Naive B cell (primary cell): ENCODE measurements around the gene DLGAP5. TPM values are rescaled to one million over a fixed set of nuclear protein-coding genes. Genes with fewer than 3 reads are reported as not detected.

Experiments
- ATAC-seq, 2 donors: fragments of 150-1000 bp; cut with Tn5 transposase; 2 replicates each; pipeline ENCODE4 v1.10.0; 2021; ENCODE audit warnings: low read depth in 2 of 2, mild to moderate bottlenecking in 2 of 2, moderate library complexity in 2 of 2
- DNase-seq: peaks from one replicate; pipeline ENCODE4 v3.0.0; 2022
- H3K27ac Mint-ChIP-seq, 6 donors: one replicate each; pipeline ENCODE4 v1.8.0; 2020 to 2022; ENCODE audit warnings: mild to moderate bottlenecking in 6 of 6, mixed read lengths in 6 of 6, moderate library complexity in 5 of 6, inconsistent platforms in 2 of 6
- H3K27me3 Mint-ChIP-seq, 3 donors: one replicate each; pipeline ENCODE4 v1.8.0; 2021 to 2022; ENCODE audit warnings: mixed read lengths in 3 of 3, mild to moderate bottlenecking in 1 of 3
- H3K36me3 Mint-ChIP-seq, 2 donors: one replicate each; pipeline ENCODE4 v1.8.0; 2020 to 2022; ENCODE audit warnings: mixed read lengths in 2 of 2, inconsistent platforms in 1 of 2, mild to moderate bottlenecking in 1 of 2
- H3K4me1 Mint-ChIP-seq, 3 donors: one replicate each; pipeline ENCODE4 v1.8.0; 2020 to 2022; ENCODE audit warnings: mixed read lengths in 3 of 3, inconsistent platforms in 1 of 3, mild to moderate bottlenecking in 1 of 3, moderate library complexity in 1 of 3
- H3K4me3 Mint-ChIP-seq, 8 donors: one replicate each; pipeline ENCODE4 v1.8.0; 2020 to 2022; ENCODE audit warnings: mild to moderate bottlenecking in 8 of 8, mixed read lengths in 8 of 8, moderate library complexity in 8 of 8, inconsistent platforms in 2 of 8
- H3K9me3 Mint-ChIP-seq, 7 donors: one replicate each; pipeline ENCODE4 v1.8.0; 2020 to 2022; ENCODE audit warnings: mixed read lengths in 7 of 7, mild to moderate bottlenecking in 5 of 7, inconsistent platforms in 2 of 7, moderate library complexity in 1 of 7
- polyA plus RNA-seq, 6 donors: library from polyadenylated mRNA; unstranded; fragments of 300-500 nt; fragmentation: Illumina TruSeq; gene quantifications; one replicate each; pipeline ENCODE4 v1.2.3, GENCODE V29; 2021; ENCODE audit warnings: low read depth in 6 of 6

Gene DLGAP5
- polyA plus RNA-seq = under 1 TPM in 1 of 6 donors, not detected in 5; 0.13 TPM

- H3K36me3 Mint-ChIP-seq = no peaks in the 10 kb centered on the region
- no peaks in the 10 kb centered on the region for H3K27me3 Mint-ChIP-seq
- peak within 1 kb of the TSS; percentile 80 to 97 (median 90) for H3K4me3 Mint-ChIP-seq
- peak within 1 kb of the TSS; percentile 8 to 88 (median 55) for H3K27ac Mint-ChIP-seq
- H3K4me1 Mint-ChIP-seq = peaks cover 9 to 17% (median 14%) of the 10 kb centered on the region in 3 donors
- peak; percentile 89 for DNase-seq
- peak; percentile 98 to 99 for ATAC-seq
- H3K9me3 Mint-ChIP-seq = no peaks in the 10 kb centered on the region
Observed at GRCh38 chr14:55191203-55192053, at the start of gene DLGAP5. Gene DLGAP5, minus strand, starts transcription at chr14:55191585. Its CDS starts 2,406 bp downstream, at chr14:55189179.

DNA sequence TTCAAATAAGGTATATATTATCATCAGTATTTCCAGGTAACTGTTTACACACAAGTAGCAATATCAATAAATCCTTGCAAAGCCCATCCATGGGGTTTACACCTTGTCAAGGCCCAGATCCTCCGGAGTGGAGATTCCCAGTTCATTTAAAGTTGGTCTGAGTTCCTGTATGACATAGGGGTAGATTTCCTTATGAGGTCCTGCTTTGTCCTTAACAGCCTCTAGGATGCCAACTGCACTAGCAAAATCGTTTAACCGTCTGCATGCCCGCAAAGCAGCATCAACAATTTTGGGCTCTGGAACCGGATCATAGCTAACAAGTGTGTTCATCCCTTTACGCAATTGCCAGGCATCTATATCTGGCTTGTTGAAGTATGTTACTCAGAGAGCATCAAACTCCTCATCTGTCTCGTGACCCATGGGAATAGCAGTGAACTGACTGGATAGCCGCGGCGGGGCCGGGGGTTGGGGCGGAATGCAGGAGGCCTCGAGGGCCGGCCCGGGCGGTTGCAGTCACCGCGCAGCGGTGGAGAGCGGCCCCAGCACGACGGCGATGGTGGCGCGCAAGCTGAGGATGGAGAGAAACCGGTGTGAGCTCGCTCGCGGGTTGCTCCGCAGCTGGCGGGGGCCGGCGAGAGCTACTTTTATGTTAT, 49.3 kb upstream of the DLGAP5 start:
- no peaks in the 10 kb centered on the region for H3K9me3 Mint-ChIP-seq
- no peaks in the 10 kb centered on the region for H3K36me3 Mint-ChIP-seq
- no peak overlapping the region for H3K27ac Mint-ChIP-seq
- no peak for DNase-seq
- peaks cover 8 to 18% (median 14%) of the 10 kb centered on the region in 3 donors for H3K27me3 Mint-ChIP-seq
- no peak overlapping the region for H3K4me3 Mint-ChIP-seq
- ATAC-seq = no peak
- peaks cover 0 to 4% (median 0%) of the 10 kb centered on the region in 3 donors for H3K4me1 Mint-ChIP-seq

DNA sequence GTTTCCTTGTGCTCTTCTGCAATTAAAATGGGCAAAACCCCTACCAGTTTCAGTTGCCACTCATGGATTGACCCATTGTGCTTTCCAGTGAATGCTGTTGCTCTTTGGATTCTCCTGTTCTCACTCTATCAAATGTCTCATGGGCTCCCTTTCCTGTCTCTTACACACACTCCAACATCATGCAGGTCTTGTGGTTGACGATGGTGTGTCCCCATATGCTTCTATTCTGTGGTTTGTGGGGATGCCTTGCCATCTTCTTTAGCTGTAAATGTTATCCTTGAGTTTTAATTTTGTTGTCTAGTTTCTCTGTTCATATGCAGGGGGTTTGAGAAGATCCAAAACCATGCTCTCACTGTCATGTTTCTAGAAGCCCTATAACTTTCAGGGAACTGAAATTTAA, 47.9 kb upstream of the DLGAP5 start:
- Mint-ChIP-seq H3K36me3 (no peaks in the 10 kb centered on the region), H3K27ac (no peak overlapping the region), H3K9me3 (peaks cover 0 to 6% (median 1%) of the 10 kb centered on the region in 7 donors), H3K4me3 (no peak overlapping the region), H3K27me3 (peaks cover 8 to 15% (median 10%) of the 10 kb centered on the region in 3 donors), H3K4me1 (peaks cover 0 to 11% (median 6%) of the 10 kb centered on the region in 3 donors)
- ATAC-seq (no peak), DNase-seq (no peak)

- Mint-ChIP-seq H3K27me3 (peaks cover 8 to 15% (median 10%) of the 10 kb centered on the region in 3 donors), H3K27ac (peak overlapping the region in 1 of 6 donors; percentile 52), H3K9me3 (peaks cover 0 to 6% (median 1%) of the 10 kb centered on the region in 7 donors), H3K36me3 (no peaks in the 10 kb centered on the region), H3K4me3 (no peak overlapping the region), H3K4me1 (peaks cover 0 to 11% (median 6%) of the 10 kb centered on the region in 3 donors)
- ATAC-seq (peak; percentile 34 to 64), DNase-seq (peak; percentile 26)
Observed at GRCh38 chr14:55238019-55238680, 46.8 kb upstream of the DLGAP5 start.

GRCh38 chr14:55233591-55233990, 42.2 kb upstream of the DLGAP5 start:
- Mint-ChIP-seq H3K4me3 (no peak overlapping the region), H3K9me3 (peaks cover 0 to 6% (median 1%) of the 10 kb centered on the region in 7 donors), H3K27ac (no peak overlapping the region), H3K27me3 (peaks cover 0 to 9% (median 9%) of the 10 kb centered on the region in 3 donors), H3K36me3 (no peaks in the 10 kb centered on the region), H3K4me1 (peaks cover 0 to 11% (median 6%) of the 10 kb centered on the region in 3 donors)
- ATAC-seq = no peak
- no peak for DNase-seq

- DNase-seq = no peak
- H3K27me3 Mint-ChIP-seq = peaks cover 0 to 17% (median 9%) of the 10 kb centered on the region in 3 donors
Observed at GRCh38 chr14:55228261-55228660, 36.9 kb upstream of the DLGAP5 start.

GRCh38 chr14:55223364-55223763, 32.0 kb upstream of the DLGAP5 start:
- DNase-seq = no peak
- Mint-ChIP-seq H3K9me3 (peaks cover 0 to 29% (median 21%) of the 10 kb centered on the region in 7 donors), H3K36me3 (peaks cover 9 to 20% of the 10 kb centered on the region in 2 donors), H3K27ac (no peak overlapping the region), H3K4me1 (no peaks in the 10 kb centered on the region), H3K27me3 (peaks cover 3 to 8% (median 6%) of the 10 kb centered on the region in 3 donors), H3K4me3 (no peak overlapping the region)
- no peak for ATAC-seq

More at GRCh38 chr14:55228261-55228660, 36.9 kb upstream of the DLGAP5 start:
- Mint-ChIP-seq H3K9me3 (peaks cover 0 to 31% (median 21%) of the 10 kb centered on the region in 7 donors), H3K27ac (no peak overlapping the region), H3K36me3 (peaks cover 9 to 20% of the 10 kb centered on the region in 2 donors), H3K4me3 (no peak overlapping the region), H3K4me1 (no peaks in the 10 kb centered on the region)
- no peak for ATAC-seq

DNA sequence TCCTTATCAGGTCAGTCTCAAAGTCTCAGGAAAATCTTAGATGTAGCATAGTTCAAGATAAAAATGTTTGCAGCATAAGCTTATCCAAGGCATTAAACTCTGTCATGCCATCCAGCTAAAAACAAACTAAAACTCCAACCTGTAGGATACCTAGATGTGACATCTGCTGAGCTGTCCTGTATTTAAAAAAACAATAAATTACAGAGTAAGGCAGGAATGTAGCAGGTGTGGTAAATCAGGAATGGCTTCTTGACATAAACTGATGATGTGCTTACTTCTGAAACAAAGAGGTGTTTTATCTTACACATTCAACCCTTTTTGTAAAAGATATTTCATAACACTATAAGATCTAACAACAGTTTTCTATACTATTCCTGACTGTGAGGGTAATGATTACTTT, 30.6 kb upstream of the DLGAP5 start:
- ATAC-seq (no peak), DNase-seq (no peak)
- peaks cover 9 to 16% of the 10 kb centered on the region in 2 donors for H3K36me3 Mint-ChIP-seq
- no peak overlapping the region for H3K27ac Mint-ChIP-seq
- peaks cover 3 to 6% (median 3%) of the 10 kb centered on the region in 3 donors for H3K27me3 Mint-ChIP-seq
- H3K4me1 Mint-ChIP-seq = no peaks in the 10 kb centered on the region
- peaks cover 0 to 15% (median 11%) of the 10 kb centered on the region in 7 donors for H3K9me3 Mint-ChIP-seq
- no peak overlapping the region for H3K4me3 Mint-ChIP-seq

GRCh38 chr14:55221186-55221585, 29.8 kb upstream of the DLGAP5 start:
- Mint-ChIP-seq H3K27ac (no peak overlapping the region), H3K4me3 (no peak overlapping the region), H3K27me3 (peaks cover 0 to 6% (median 3%) of the 10 kb centered on the region in 3 donors)

GRCh38 chr14:55220230-55220629, 28.8 kb upstream of the DLGAP5 start:
- H3K27me3 Mint-ChIP-seq = peaks cover 0 to 6% (median 3%) of the 10 kb centered on the region in 3 donors
- no peaks in the 10 kb centered on the region for H3K9me3 Mint-ChIP-seq
- no peak overlapping the region for H3K27ac Mint-ChIP-seq
- ATAC-seq = no peak
- DNase-seq = no peak
- H3K4me1 Mint-ChIP-seq = no peaks in the 10 kb centered on the region
- no peaks in the 10 kb centered on the region for H3K36me3 Mint-ChIP-seq
- no peak overlapping the region for H3K4me3 Mint-ChIP-seq

More at GRCh38 chr14:55221186-55221585, 29.8 kb upstream of the DLGAP5 start:
- DNase-seq (no peak), ATAC-seq (no peak)
- no peaks in the 10 kb centered on the region for H3K4me1 Mint-ChIP-seq
- peaks cover 0 to 7% (median 3%) of the 10 kb centered on the region in 7 donors for H3K9me3 Mint-ChIP-seq
- H3K36me3 Mint-ChIP-seq = peaks cover 2 to 9% of the 10 kb centered on the region in 2 donors

GRCh38 chr14:55212634-55213033, 21.2 kb upstream of the DLGAP5 start:
- DNase-seq (no peak), ATAC-seq (no peak)
- H3K9me3 Mint-ChIP-seq = no peaks in the 10 kb centered on the region
- H3K36me3 Mint-ChIP-seq = no peaks in the 10 kb centered on the region
- no peak overlapping the region for H3K4me3 Mint-ChIP-seq
- peaks cover 3 to 6% (median 4%) of the 10 kb centered on the region in 3 donors for H3K4me1 Mint-ChIP-seq
- no peaks in the 10 kb centered on the region for H3K27me3 Mint-ChIP-seq
- H3K27ac Mint-ChIP-seq = no peak overlapping the region

DNA sequence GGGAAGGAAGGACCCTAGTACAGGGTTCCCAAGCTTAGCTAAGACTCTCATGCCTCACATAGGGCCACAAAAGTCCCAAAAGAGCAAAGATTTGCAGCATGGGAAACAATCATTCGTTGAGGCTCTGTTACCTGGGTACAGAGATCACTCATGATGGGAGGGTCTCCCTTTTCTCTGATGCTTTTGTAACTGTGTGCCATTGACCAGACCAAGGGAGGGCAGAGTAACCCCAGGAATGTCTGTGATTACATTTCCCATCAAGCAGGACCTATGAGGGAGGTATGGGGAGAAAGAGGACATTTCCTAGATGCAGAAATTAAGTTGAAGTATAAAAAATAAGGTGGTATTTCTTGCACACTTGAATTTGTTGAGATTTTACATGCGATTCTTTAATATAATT, 16.4 kb upstream of the DLGAP5 start:
- Mint-ChIP-seq H3K9me3 (no peaks in the 10 kb centered on the region), H3K27ac (no peak overlapping the region), H3K4me3 (no peak overlapping the region), H3K36me3 (no peaks in the 10 kb centered on the region), H3K4me1 (peaks cover 0 to under 1% (median 0%) of the 10 kb centered on the region in 3 donors), H3K27me3 (no peaks in the 10 kb centered on the region)
- DNase-seq (no peak), ATAC-seq (no peak)

DNA sequence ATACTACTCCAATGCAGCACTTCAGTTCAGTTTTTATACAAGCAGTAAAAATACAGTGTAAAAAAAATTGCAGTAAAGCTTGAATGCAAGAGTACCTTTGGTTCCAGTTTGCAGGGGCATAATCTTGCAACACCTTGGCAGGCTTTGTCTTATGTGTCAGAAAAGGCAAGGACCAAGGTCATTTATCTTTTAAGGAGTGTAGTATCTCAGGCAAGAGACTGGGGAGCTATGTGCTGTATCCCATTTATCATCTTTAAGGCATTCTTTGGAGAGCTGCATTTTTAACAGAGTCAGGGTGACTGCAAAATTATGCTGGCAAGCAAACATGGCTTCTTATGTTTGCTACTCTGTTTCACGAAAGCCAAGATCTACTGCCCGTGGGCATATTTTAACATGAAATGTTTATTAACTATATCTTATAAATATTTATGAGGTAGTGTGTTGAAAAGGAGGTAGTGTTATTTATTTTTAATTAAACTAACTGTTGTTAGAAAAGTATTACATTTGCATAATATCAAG, 14.8 kb upstream of the DLGAP5 start:
- Mint-ChIP-seq H3K27me3 (no peaks in the 10 kb centered on the region), H3K4me3 (no peak overlapping the region)

More for the DNA sequence above, 14.8 kb upstream of the DLGAP5 start:
- Mint-ChIP-seq H3K27ac (peak overlapping the region in 1 of 6 donors; percentile 30), H3K4me1 (no peaks in the 10 kb centered on the region), H3K36me3 (no peaks in the 10 kb centered on the region), H3K9me3 (no peaks in the 10 kb centered on the region)
- ATAC-seq (no peak), DNase-seq (no peak)
